ENCODE measurements around the gene SBNO1.

DNA sequence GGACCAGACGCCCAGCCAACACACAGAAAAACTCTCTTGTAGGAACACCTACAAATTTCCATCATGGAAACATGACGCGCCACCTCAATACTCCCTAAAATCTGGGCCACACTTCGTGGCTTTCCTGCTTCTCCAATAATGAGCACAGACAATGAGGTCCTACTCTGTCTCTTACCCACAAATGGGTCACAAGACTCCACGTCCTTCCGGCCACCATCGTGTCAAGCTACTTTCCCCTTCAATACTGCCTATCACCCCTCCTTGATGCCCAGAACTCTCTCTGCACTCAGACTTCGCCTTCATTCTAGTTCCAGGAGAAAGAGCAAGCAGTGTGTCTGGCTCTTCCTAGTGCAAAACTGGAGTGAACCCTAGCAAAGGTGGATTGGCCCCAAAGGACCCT is 28.1 kb downstream of the SBNO1 start:
- TF ChIP-seq, protein P1, sequence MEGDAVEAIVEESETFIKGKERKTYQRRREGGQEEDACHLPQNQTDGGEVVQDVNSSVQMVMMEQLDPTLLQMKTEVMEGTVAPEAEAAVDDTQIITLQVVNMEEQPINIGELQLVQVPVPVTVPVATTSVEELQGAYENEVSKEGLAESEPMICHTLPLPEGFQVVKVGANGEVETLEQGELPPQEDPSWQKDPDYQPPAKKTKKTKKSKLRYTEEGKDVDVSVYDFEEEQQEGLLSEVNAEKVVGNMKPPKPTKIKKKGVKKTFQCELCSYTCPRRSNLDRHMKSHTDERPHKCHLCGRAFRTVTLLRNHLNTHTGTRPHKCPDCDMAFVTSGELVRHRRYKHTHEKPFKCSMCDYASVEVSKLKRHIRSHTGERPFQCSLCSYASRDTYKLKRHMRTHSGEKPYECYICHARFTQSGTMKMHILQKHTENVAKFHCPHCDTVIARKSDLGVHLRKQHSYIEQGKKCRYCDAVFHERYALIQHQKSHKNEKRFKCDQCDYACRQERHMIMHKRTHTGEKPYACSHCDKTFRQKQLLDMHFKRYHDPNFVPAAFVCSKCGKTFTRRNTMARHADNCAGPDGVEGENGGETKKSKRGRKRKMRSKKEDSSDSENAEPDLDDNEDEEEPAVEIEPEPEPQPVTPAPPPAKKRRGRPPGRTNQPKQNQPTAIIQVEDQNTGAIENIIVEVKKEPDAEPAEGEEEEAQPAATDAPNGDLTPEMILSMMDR (IDR thresholded peaks at IDR 0.05; ENCODE audit: low read depth, low read length): no peak
- TF ChIP-seq EZH2phosphoT487 (IDR thresholded peaks at IDR 0.05; ENCODE audit: low read depth): no peak
